ENCODE results near the gene AUTS2.

AUTS2 gene

GRCh38 chr7:70318511-70318910 is 720.2 kb downstream of the AUTS2 start:
- Histone ChIP-seq H3K4me3 (ENCODE audit: low read depth in 1 of 2, low read length in 1 of 2) (no peak overlapping the region), H3K4me1 (ENCODE audit: control insufficient read depth in 1 of 2, insufficient read depth in 1 of 2, low read depth in 1 of 2, low read length in 1 of 2) (no peaks in the 10 kb centered on the region), H3K36me3 (no peaks in the 10 kb centered on the region), H3K27ac (no peak overlapping the region), H3K9me3 (no peaks in the 10 kb centered on the region), H3K27me3 (no peaks in the 10 kb centered on the region)
- TF ChIP-seq CTCF (IDR thresholded peaks at IDR 0.05) = no peak

- no peaks in the 10 kb centered on the region for H3K27me3 ChIP-seq
- no peak overlapping the region for H3K4me3 ChIP-seq (ENCODE audit: low read depth in 1 of 2, low read length in 1 of 2)
- no peak overlapping the region for H3K27ac ChIP-seq
- no peaks in the 10 kb centered on the region for H3K36me3 ChIP-seq
- TF ChIP-seq CTCF (IDR thresholded peaks at IDR 0.05) = no peak
- no peaks in the 10 kb centered on the region for H3K4me1 ChIP-seq (ENCODE audit: control insufficient read depth in 1 of 2, insufficient read depth in 1 of 2, low read depth in 1 of 2, low read length in 1 of 2)
- no peaks in the 10 kb centered on the region for H3K9me3 ChIP-seq
Measured at GRCh38 chr7:70319057-70319456, 720.8 kb downstream of the AUTS2 start.

- no peak for TF ChIP-seq CTCF (IDR thresholded peaks at IDR 0.05)
- Histone ChIP-seq H3K27me3 (no peaks in the 10 kb centered on the region), H3K9me3 (no peaks in the 10 kb centered on the region), H3K36me3 (no peaks in the 10 kb centered on the region), H3K4me3 (ENCODE audit: low read depth in 1 of 2, low read length in 1 of 2) (no peak overlapping the region), H3K27ac (no peak overlapping the region), H3K4me1 (ENCODE audit: control insufficient read depth in 1 of 2, insufficient read depth in 1 of 2, low read depth in 1 of 2, low read length in 1 of 2) (no peaks in the 10 kb centered on the region)
Measured at GRCh38 chr7:70321016-70321590, 722.8 kb downstream of the AUTS2 start.

- Histone ChIP-seq H3K4me3 (ENCODE audit: low read depth in 1 of 2, low read length in 1 of 2) (no peak overlapping the region), H3K4me1 (ENCODE audit: control insufficient read depth in 1 of 2, insufficient read depth in 1 of 2, low read depth in 1 of 2, low read length in 1 of 2) (no peaks in the 10 kb centered on the region), H3K27me3 (no peaks in the 10 kb centered on the region), H3K27ac (no peak overlapping the region), H3K36me3 (no peaks in the 10 kb centered on the region), H3K9me3 (no peaks in the 10 kb centered on the region)
- no peak for TF ChIP-seq CTCF (IDR thresholded peaks at IDR 0.05)
Measured at GRCh38 chr7:70322856-70323255, 724.6 kb downstream of the AUTS2 start.

- no peak for TF ChIP-seq CTCF (IDR thresholded peaks at IDR 0.05)
- H3K4me1 ChIP-seq (ENCODE audit: control insufficient read depth in 1 of 2, insufficient read depth in 1 of 2, low read depth in 1 of 2, low read length in 1 of 2) = no peaks in the 10 kb centered on the region
- no peaks in the 10 kb centered on the region for H3K27me3 ChIP-seq
- no peak overlapping the region for H3K27ac ChIP-seq
- H3K9me3 ChIP-seq = no peaks in the 10 kb centered on the region
- no peak overlapping the region for H3K4me3 ChIP-seq (ENCODE audit: low read depth in 1 of 2, low read length in 1 of 2)
- H3K36me3 ChIP-seq = no peaks in the 10 kb centered on the region
Measured at GRCh38 chr7:70325509-70326101, 727.3 kb downstream of the AUTS2 start.

Data from neutrophil (primary cell).